ENCODE results near the gene PEX6. TPM values are rescaled to one million over a fixed set of nuclear protein-coding genes. Genes with fewer than 3 reads are reported as not detected.

PEX6 gene
- total and polyA plus RNA-seq, 2 of the 13 experiments (the other 11 are each of a cell fraction or from before 2014, with no cell fraction given) = 5.1 to 6.7 TPM

GRCh38 chr6:42928986-42929820 is 49.8 kb downstream of the PEX6 start, which contains the start of gene CNPY3 (continued):
- TF ChIP-seq ZNF609 (CRISPR knock-in tag; IDR thresholded peaks at IDR 0.05; ENCODE audit: borderline replicate concordance) (peak; percentile 86), SATB2 (CRISPR knock-in tag; IDR thresholded peaks at IDR 0.05) (peak; percentile 91), CREB1 (IDR thresholded peaks at IDR 0.05) (peak; percentile 61), CREB1 (CRISPR knock-in tag; IDR thresholded peaks at IDR 0.05) (peak; percentile 88), RXRA (CRISPR knock-in tag; IDR thresholded peaks at IDR 0.05) (peak; percentile 88), ZSCAN30 (CRISPR knock-in tag; IDR thresholded peaks at IDR 0.05) (no peak), ZBTB3 (CRISPR knock-in tag; IDR thresholded peaks at IDR 0.05; ENCODE audit: borderline replicate concordance, low read depth) (peak; percentile 85; the same call in 1 of the 2 replicates), CHD4 (IDR thresholded peaks at IDR 0.05; ENCODE audit: borderline replicate concordance, low read length) (no peak), PHF5A (CRISPR knock-in tag; IDR thresholded peaks at IDR 0.05; ENCODE audit: low read depth, unreplicated experiment) (peak; percentile 88), ZNF792 (CRISPR knock-in tag; IDR thresholded peaks at IDR 0.05) (peak; percentile 93), HOXA3 (CRISPR knock-in tag; IDR thresholded peaks at IDR 0.05) (peak; percentile 89), ZNF720 (CRISPR knock-in tag; IDR thresholded peaks at IDR 0.05) (no peak), U2AF2 (IDR thresholded peaks at IDR 0.05; ENCODE audit: low read depth, low read length) (no peak), CHCHD3 (CRISPR knock-in tag; IDR thresholded peaks at IDR 0.05) (peak; percentile 93), RBFOX2 (IDR thresholded peaks at IDR 0.05; ENCODE audit: low read depth, low read length) (peak; percentile 94), SMAD9 (CRISPR knock-in tag; IDR thresholded peaks at IDR 0.05) (0 out of 2 replicates have a peak, but pooled peaks have one; percentile 21), MEIS1 (CRISPR knock-in tag; IDR thresholded peaks at IDR 0.05; ENCODE audit: borderline replicate concordance) (peak; percentile 99), ZNF468 (CRISPR knock-in tag; IDR thresholded peaks at IDR 0.05) (peak; percentile 98), GZF1 (CRISPR knock-in tag; IDR thresholded peaks at IDR 0.05) (peak; percentile 79; the same call in 1 of the 2 replicates), TGIF2 (CRISPR knock-in tag; IDR thresholded peaks at IDR 0.05) (peak; percentile 93), ZNF589 (CRISPR knock-in tag; conservative IDR thresholded peaks at IDR 0.05) (peak; percentile 99), ZNF510 (CRISPR knock-in tag; IDR thresholded peaks at IDR 0.05; ENCODE audit: low read depth) (peak; percentile 99), PBX3 (CRISPR knock-in tag; IDR thresholded peaks at IDR 0.05; ENCODE audit: borderline replicate concordance) (peak; percentile 54), ZNF367 (CRISPR knock-in tag; IDR thresholded peaks at IDR 0.05; ENCODE audit: borderline replicate concordance) (no peak; the same call in 1 of the 2 replicates)
- TF ChIP-seq, protein P1, sequence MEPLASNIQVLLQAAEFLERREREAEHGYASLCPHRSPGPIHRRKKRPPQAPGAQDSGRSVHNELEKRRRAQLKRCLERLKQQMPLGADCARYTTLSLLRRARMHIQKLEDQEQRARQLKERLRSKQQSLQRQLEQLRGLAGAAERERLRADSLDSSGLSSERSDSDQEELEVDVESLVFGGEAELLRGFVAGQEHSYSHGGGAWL (CRISPR knock-in tag; IDR thresholded peaks at IDR 0.05) = peak; percentile 100

All from HepG2 (cell line).